Memory B cell (primary cell): ENCODE data around the gene PTBP1.
A peak's percentile ranks its signal among the peaks of the same experiment; 100 is the strongest.

Source experiments
- ATAC-seq: fragments of 150-1000 bp; cut with Tn5 transposase; 2 replicates; pipeline ENCODE4 v1.10.0; 2021; ENCODE audit warnings: low read depth, mild to moderate bottlenecking, moderate library complexity
- DNase-seq, 2 donors: peaks; one replicate each; pipeline ENCODE4 v3.0.0; 2022; ENCODE audit warnings: low spot score in 2 of 2
- H3K27ac Mint-ChIP-seq: one replicate; pipeline ENCODE4 v1.8.0; 2022; ENCODE audit warnings: mild to moderate bottlenecking, moderate library complexity, mixed read lengths
- H3K27me3 Mint-ChIP-seq: one replicate; pipeline ENCODE4 v1.8.0; 2022; ENCODE audit warnings: mixed read lengths
- H3K36me3 Mint-ChIP-seq: one replicate; pipeline ENCODE4 v1.8.0; 2022; ENCODE audit warnings: mild to moderate bottlenecking, mixed read lengths
- H3K4me1 Mint-ChIP-seq: one replicate; pipeline ENCODE4 v1.8.0; 2022; ENCODE audit warnings: mixed read lengths
- H3K4me3 Mint-ChIP-seq: one replicate; pipeline ENCODE4 v1.8.0; 2022; ENCODE audit warnings: mild to moderate bottlenecking, moderate library complexity, mixed read lengths
- H3K9me3 Mint-ChIP-seq: one replicate; pipeline ENCODE4 v1.8.0; 2022; ENCODE audit warnings: mixed read lengths

PTBP1 gene

GRCh38 chr19:805600-806550 lies 8.6 kb downstream of the PTBP1 start:
- Mint-ChIP-seq H3K27me3 (no peaks in the 10 kb centered on the region), H3K36me3 (peaks cover 23% of the 10 kb centered on the region), H3K27ac (no peak overlapping the region), H3K9me3 (no peaks in the 10 kb centered on the region), H3K4me1 (peaks cover 10% of the 10 kb centered on the region), H3K4me3 (no peak overlapping the region)
- DNase-seq (no peak), ATAC-seq (no peak)

GRCh38 chr19:806815-807421 lies 9.7 kb downstream of the PTBP1 start:
- no peak for ATAC-seq
- Mint-ChIP-seq H3K4me3 (no peak overlapping the region), H3K27ac (no peak overlapping the region)

GRCh38 chr19:807627-808422 lies 10.6 kb downstream of the PTBP1 start:
- H3K4me1 Mint-ChIP-seq: peaks cover 3% of the 10 kb centered on the region
- no peak for ATAC-seq
- H3K27ac Mint-ChIP-seq: peak overlapping the region; percentile 28
- H3K27me3 Mint-ChIP-seq: no peaks in the 10 kb centered on the region
- H3K4me3 Mint-ChIP-seq: no peak overlapping the region
- no peaks in the 10 kb centered on the region for H3K9me3 Mint-ChIP-seq
- H3K36me3 Mint-ChIP-seq: peaks cover 23% of the 10 kb centered on the region
- no peak for DNase-seq

More at GRCh38 chr19:806815-807421, 9.7 kb downstream of the PTBP1 start:
- peaks cover 6% of the 10 kb centered on the region for H3K4me1 Mint-ChIP-seq
- no peaks in the 10 kb centered on the region for H3K9me3 Mint-ChIP-seq
- no peaks in the 10 kb centered on the region for H3K27me3 Mint-ChIP-seq
- no peak for DNase-seq
- H3K36me3 Mint-ChIP-seq: peaks cover 24% of the 10 kb centered on the region

- ATAC-seq (no peak), DNase-seq (no peak)
- Mint-ChIP-seq H3K9me3 (no peaks in the 10 kb centered on the region), H3K4me3 (no peak overlapping the region), H3K27ac (no peak overlapping the region), H3K27me3 (no peaks in the 10 kb centered on the region), H3K36me3 (peaks cover 21% of the 10 kb centered on the region), H3K4me1 (peaks cover 3% of the 10 kb centered on the region)
Measured at GRCh38 chr19:808423-808775, 11.1 kb downstream of the PTBP1 start.

- H3K4me1 Mint-ChIP-seq: peaks cover 3% of the 10 kb centered on the region
- no peaks in the 10 kb centered on the region for H3K27me3 Mint-ChIP-seq
- H3K27ac Mint-ChIP-seq: no peak overlapping the region
- H3K36me3 Mint-ChIP-seq: peaks cover 22% of the 10 kb centered on the region
- DNase-seq (no peak), ATAC-seq (no peak)
- no peaks in the 10 kb centered on the region for H3K9me3 Mint-ChIP-seq
- no peak overlapping the region for H3K4me3 Mint-ChIP-seq
Measured at GRCh38 chr19:810077-810855, 13.0 kb downstream of the PTBP1 start.

- Mint-ChIP-seq H3K27me3 (no peaks in the 10 kb centered on the region), H3K4me3 (no peak overlapping the region), H3K9me3 (no peaks in the 10 kb centered on the region), H3K27ac (no peak overlapping the region), H3K36me3 (peaks cover 25% of the 10 kb centered on the region), H3K4me1 (peaks cover 3% of the 10 kb centered on the region)
- no peak for ATAC-seq
- no peak for DNase-seq
Measured at GRCh38 chr19:810883-811489, 13.7 kb downstream of the PTBP1 start.

GRCh38 chr19:811506-812048 lies 14.3 kb downstream of the PTBP1 start:
- H3K4me1 Mint-ChIP-seq: peaks cover 6% of the 10 kb centered on the region
- ATAC-seq (no peak), DNase-seq (no peak)
- H3K36me3 Mint-ChIP-seq: peaks cover 28% of the 10 kb centered on the region
- H3K4me3 Mint-ChIP-seq: no peak overlapping the region
- H3K9me3 Mint-ChIP-seq: peaks cover 3% of the 10 kb centered on the region
- no peak overlapping the region for H3K27ac Mint-ChIP-seq
- no peaks in the 10 kb centered on the region for H3K27me3 Mint-ChIP-seq

GRCh38 chr19:812049-812746 lies 14.9 kb downstream of the PTBP1 start:
- Mint-ChIP-seq H3K36me3 (peaks cover 28% of the 10 kb centered on the region), H3K27me3 (no peaks in the 10 kb centered on the region), H3K4me3 (no peak overlapping the region), H3K4me1 (peaks cover 7% of the 10 kb centered on the region), H3K9me3 (peaks cover 5% of the 10 kb centered on the region), H3K27ac (no peak overlapping the region)
- DNase-seq (no peak), ATAC-seq (no peak)

- Mint-ChIP-seq H3K27ac (no peak overlapping the region), H3K9me3 (peaks cover 5% of the 10 kb centered on the region), H3K4me1 (peaks cover 5% of the 10 kb centered on the region), H3K27me3 (no peaks in the 10 kb centered on the region), H3K4me3 (no peak overlapping the region), H3K36me3 (peaks cover 22% of the 10 kb centered on the region)
- DNase-seq (no peak), ATAC-seq (no peak)
Measured at GRCh38 chr19:812747-813218, 15.5 kb downstream of the PTBP1 start.

- no peak overlapping the region for H3K4me3 Mint-ChIP-seq
- DNase-seq (no peak), ATAC-seq (no peak)
- peaks cover 4% of the 10 kb centered on the region for H3K4me1 Mint-ChIP-seq
- peaks cover 20% of the 10 kb centered on the region for H3K36me3 Mint-ChIP-seq
- no peaks in the 10 kb centered on the region for H3K27me3 Mint-ChIP-seq
- peaks cover 5% of the 10 kb centered on the region for H3K9me3 Mint-ChIP-seq
- H3K27ac Mint-ChIP-seq: no peak overlapping the region
Measured at GRCh38 chr19:813219-814151, 16.2 kb downstream of the PTBP1 start.

GRCh38 chr19:814152-815078 lies 17.2 kb downstream of the PTBP1 start:
- Mint-ChIP-seq H3K27ac (peak overlapping the region; percentile 58), H3K4me3 (no peak overlapping the region)
- peak; percentile 2 for ATAC-seq

More at GRCh38 chr19:814152-815078, 17.2 kb downstream of the PTBP1 start:
- DNase-seq: no peak
- H3K9me3 Mint-ChIP-seq: peaks cover 5% of the 10 kb centered on the region
- peaks cover 20% of the 10 kb centered on the region for H3K36me3 Mint-ChIP-seq
- H3K4me1 Mint-ChIP-seq: peaks cover 4% of the 10 kb centered on the region
- no peaks in the 10 kb centered on the region for H3K27me3 Mint-ChIP-seq
